22Rv1 (cell line): ENCODE data around the gene PCGF5.

Experiments
- H3K27ac ChIP-seq: fragments of 450-650 bp; 2 replicates; pipeline ENCODE4 v1.5.1; 2017
- CTCF ChIP-seq: fragments of 450-650 bp; IDR thresholded peaks from 2 replicates; pipeline ENCODE4 v1.5.1; 2017; ENCODE audit warnings: mild to moderate bottlenecking
- ZFX ChIP-seq: fragments of 450-650 bp; IDR thresholded peaks from 2 replicates; pipeline ENCODE4 v1.6.1; 2017; ENCODE audit warnings: antibody characterized with exemption, borderline replicate concordance

Gene PCGF5

DNA sequence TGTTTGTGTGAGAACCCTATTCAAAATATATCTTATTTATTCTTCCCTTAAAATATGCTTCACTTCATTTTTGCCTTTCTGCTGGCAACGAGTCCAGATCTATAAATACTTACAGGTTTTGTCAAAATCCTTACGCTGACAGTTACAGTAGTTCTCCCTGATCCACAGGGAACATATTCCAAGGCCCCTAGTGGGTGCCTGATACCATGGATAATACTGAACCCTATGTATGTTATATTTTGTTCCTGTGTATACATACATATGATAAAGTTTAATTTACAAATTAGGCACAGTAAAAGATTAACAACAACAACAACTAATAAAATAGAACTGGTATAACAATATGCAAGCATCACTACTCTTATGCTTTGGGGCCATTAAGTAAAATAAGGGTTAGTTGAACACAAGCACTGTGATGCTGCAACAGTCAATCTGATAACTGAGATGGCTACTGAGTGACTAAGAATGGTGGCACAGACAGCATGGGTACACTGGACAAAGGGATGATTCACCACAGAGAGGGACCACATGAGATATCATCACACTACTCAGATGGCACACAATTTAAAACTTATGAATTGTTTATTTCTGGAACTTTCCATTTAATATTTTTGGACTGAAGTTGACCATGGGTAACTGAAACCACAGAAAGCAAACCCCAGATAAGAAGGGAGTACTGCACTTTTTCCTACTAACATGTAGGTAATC, 29.4 kb upstream of the PCGF5 start:
- TF ChIP-seq ZFX (no peak), CTCF (no peak)
- no peak overlapping the region for H3K27ac ChIP-seq

DNA sequence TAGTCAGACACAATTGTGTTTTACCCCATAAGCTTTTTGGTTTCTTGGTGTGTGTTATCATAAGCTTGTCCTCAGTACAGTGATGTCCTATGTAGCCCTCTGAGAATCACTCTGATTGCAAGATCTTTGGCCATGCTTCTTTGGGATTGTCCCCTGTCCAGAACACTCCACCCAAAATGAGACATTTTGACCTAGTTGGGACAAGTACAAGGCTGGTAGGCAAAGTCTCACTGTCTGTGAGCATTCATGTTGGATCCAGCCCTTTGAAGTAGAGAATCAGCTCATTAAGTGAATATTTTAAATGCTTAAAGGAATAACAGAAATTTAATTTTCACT, 28.9 kb upstream of the PCGF5 start:
- TF ChIP-seq CTCF: no peak
- TF ChIP-seq ZFX: no peak
- H3K27ac ChIP-seq: no peak overlapping the region

GRCh38 chr10:91194497-91195179, 25.8 kb upstream of the PCGF5 start:
- H3K27ac ChIP-seq: no peak overlapping the region
- TF ChIP-seq ZFX (no peak), CTCF (no peak)

GRCh38 chr10:91196268-91197048, 24.0 kb upstream of the PCGF5 start:
- no peak overlapping the region for H3K27ac ChIP-seq
- TF ChIP-seq CTCF (no peak), ZFX (no peak)

- H3K27ac ChIP-seq: no peak overlapping the region
- TF ChIP-seq ZFX: no peak
- no peak for TF ChIP-seq CTCF
Observed at GRCh38 chr10:91197127-91197526, 23.3 kb upstream of the PCGF5 start.

DNA sequence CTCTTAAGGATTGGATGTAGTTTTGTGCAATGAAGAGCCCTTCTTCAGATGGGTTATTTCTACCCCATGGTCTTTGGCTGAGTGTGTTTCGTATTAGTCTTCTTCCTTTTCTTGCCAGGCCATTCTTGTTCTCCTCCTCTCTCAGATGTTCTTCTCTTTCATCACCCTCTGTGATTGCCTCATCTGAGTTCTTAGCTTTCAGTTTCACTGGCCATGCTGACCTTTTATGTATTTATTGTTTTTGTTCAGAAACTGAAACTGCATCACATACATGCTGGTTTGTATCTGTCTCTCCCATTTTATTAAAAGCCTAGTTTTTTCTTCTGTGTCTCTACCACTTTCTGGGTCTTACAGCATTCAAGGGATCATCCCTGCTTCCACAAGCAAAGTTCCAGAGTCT, 21.7 kb upstream of the PCGF5 start:
- TF ChIP-seq CTCF (no peak), ZFX (no peak)
- H3K27ac ChIP-seq: no peak overlapping the region
